GM23248 (cell line): ENCODE data around the gene TAF12. TPM values are rescaled to one million over a fixed set of nuclear protein-coding genes. Genes with fewer than 3 reads are reported as not detected.
"Not testable (repeated sequence)": the region's sequence is repeated elsewhere in the genome, so short reads cannot be mapped to it uniquely, and the experiment has no call there.

ENCODE experiments used
- DNase-seq: peaks from one replicate; pipeline ENCODE4 v3.0.0-alpha.2; 2015
- H2AFZ ChIP-seq: fragments of 200-600 bp; sonication (generic); 2 replicates; pipeline ENCODE4 v1.6.1; 2016; ENCODE audit warnings: antibody characterized with exemption
- H3F3A ChIP-seq: fragments of 200-600 bp; sonication (generic); 2 replicates; pipeline ENCODE4 v1.6.1; 2016; ENCODE audit warnings: mild to moderate bottlenecking, antibody characterized with exemption, mixed run types; ENCODE audit not compliant: insufficient read depth
- H3K27ac ChIP-seq: fragments of 200-600 bp; sonication (generic); 2 replicates; pipeline ENCODE4 v1.5.1; 2016; ENCODE audit warnings: mild to moderate bottlenecking
- H3K27me3 ChIP-seq: fragments of 200-600 bp; sonication (generic); replicated peaks from 2 replicates; pipeline ENCODE4 v1.6.1; 2016; ENCODE audit warnings: mild to moderate bottlenecking; ENCODE audit not compliant: insufficient read depth
- H3K36me3 ChIP-seq: fragments of 200-600 bp; sonication (generic); 2 replicates; pipeline ENCODE4 v1.6.1; 2016; ENCODE audit warnings: low read depth, mild to moderate bottlenecking
- H3K4me1 ChIP-seq: fragments of 200-600 bp; sonication (generic); 2 replicates; pipeline ENCODE4 v1.6.1; 2016; ENCODE audit warnings: mild to moderate bottlenecking; ENCODE audit not compliant: insufficient read depth
- H3K4me2 ChIP-seq: fragments of 200-600 bp; sonication (generic); one replicate; pipeline ENCODE4 v1.6.1; 2016; ENCODE audit warnings: mild to moderate bottlenecking; ENCODE audit not compliant: unreplicated experiment
- H3K4me3 ChIP-seq: fragments of 200-600 bp; sonication (generic); 2 replicates; pipeline ENCODE4 v1.5.1; 2016; ENCODE audit warnings: mild to moderate bottlenecking
- H3K79me2 ChIP-seq: fragments of 200-600 bp; sonication (generic); 2 replicates; pipeline ENCODE4 v1.6.1; 2016; ENCODE audit warnings: mild to moderate bottlenecking; ENCODE audit not compliant: insufficient read depth
- H3K9ac ChIP-seq: fragments of 200-600 bp; sonication (generic); 2 replicates; pipeline ENCODE4 v1.6.1; 2016; ENCODE audit warnings: mild to moderate bottlenecking
- H3K9me2 ChIP-seq: fragments of 200-600 bp; sonication (generic); 2 replicates; pipeline ENCODE4 v1.6.1; 2016; ENCODE audit warnings: mixed run types, mild to moderate bottlenecking, moderate library complexity; ENCODE audit not compliant: insufficient read depth
- H3K9me3 ChIP-seq: fragments of 200-600 bp; sonication (generic); one replicate; pipeline ENCODE4 v1.6.1; 2017; ENCODE audit warnings: low read depth
- H4K20me1 ChIP-seq: fragments of 200-600 bp; sonication (generic); 2 replicates; pipeline ENCODE4 v1.6.0; 2016; ENCODE audit not compliant: insufficient read depth
- EZH2 ChIP-seq: fragments of 200-600 bp; sonication (generic); IDR thresholded peaks from 2 replicates; pipeline ENCODE4 v1.6.1; 2018; ENCODE audit warnings: antibody characterized with exemption, mild to moderate bottlenecking; ENCODE audit not compliant: insufficient read depth, poor library complexity, severe bottlenecking
- EZH2phosphoT487 ChIP-seq: fragments of 200-600 bp; sonication (generic); IDR thresholded peaks from 2 replicates; pipeline ENCODE4 v1.6.1; 2018; ENCODE audit warnings: antibody characterized with exemption, moderate library complexity, mild to moderate bottlenecking, low read depth; ENCODE audit not compliant: insufficient read depth
- WGBS, 2 experiments: methylation state at CpG; one replicate each; pipeline ENCODE4 v1.1.6; 2015 to 2017; ENCODE audit warnings: low lambda C conversion rate in 2 of 2, low coverage in 1 of 2; ENCODE audit errors: missing lambda C conversion rate in 2 of 2; 5-methylcytosine and 5-hydroxymethylcytosine counted together
- in situ Hi-C: fragments of 300-500 bp; cut with MboI; formaldehyde crosslinking; loops from 2 replicates; pipeline ENCODE4 v1.15.0; 2020
- polyA plus RNA-seq: library from polyadenylated mRNA; unstranded; fragments of >200 nt; fragmentation: Nextera tagmentation; extraction: Ambion mirVana; gene quantifications from 2 replicates; pipeline ENCODE4 v1.2.1, GENCODE V29; 2016
- total RNA-seq: library from RNA; depleted of rRNA; stranded (reverse); fragments of >200 nt; shearing (Covaris generic); gene quantifications from 2 replicates; pipeline ENCODE4 v1.2.3, GENCODE V29; 2014

The TAF12 gene
- total and polyA plus RNA-seq, 2 experiments from 2014 or later: 18.4 to 45.6 TPM

DNA sequence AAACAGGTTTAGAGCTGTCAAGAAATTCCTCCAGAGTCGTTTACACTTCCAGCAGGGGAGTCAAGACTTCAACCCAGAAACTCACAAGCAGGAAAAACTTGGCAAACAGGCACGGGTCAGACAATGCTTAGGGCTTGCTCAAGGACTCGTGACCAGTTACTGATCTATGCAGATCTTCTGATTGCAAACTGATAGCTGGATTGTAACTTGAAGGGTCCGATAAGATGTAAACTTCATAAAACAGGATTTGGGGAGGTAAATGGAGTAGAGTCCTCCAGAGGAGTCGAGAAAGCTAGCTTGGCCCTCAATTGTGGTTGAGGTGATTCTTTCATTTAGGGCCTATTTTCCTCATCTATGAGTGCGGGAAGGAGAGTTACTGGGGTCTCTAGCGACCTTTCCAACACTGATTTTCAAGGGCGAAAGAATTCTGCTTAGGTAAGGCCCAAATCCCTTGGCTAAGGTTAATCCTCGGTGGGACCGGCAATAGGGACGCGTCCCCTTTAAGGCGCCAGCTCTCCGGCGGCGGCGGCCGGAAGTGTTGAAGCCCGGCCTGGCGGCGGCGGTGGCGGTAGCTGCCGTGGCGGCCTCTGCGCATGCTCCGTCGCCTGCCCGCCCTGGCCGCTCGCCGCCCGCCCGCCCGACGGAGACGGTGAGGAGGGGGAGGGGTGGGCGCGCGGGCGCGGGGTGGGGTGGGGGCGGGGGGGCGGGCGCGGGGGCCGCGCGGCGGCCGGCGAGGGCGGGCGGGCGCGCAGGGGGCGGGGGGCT is 25.5 kb upstream of the TAF12 start, which contains the start of gene GMEB1:
Gene GMEB1 (plus strand): TSS at position 594 of the 765 bp plus-strand sequence. CDS start 14,829 bp downstream, outside the sequence.
- Histone ChIP-seq H3K79me2 (peaks cover 47% of the 10 kb centered on the region), H3K4me1 (peaks cover 7% of the 10 kb centered on the region), H3K27ac (peak within 1 kb of the TSS; percentile 95), H3K9me3 (no peaks in the 10 kb centered on the region), H4K20me1 (no peaks in the 10 kb centered on the region), H3K4me2 (peak within 1 kb of the TSS; percentile 90), H2AFZ (peak within 1 kb of the TSS; percentile 96), H3K36me3 (no peaks in the 10 kb centered on the region), H3K27me3 (no peaks in the 10 kb centered on the region), H3K4me3 (peak within 1 kb of the TSS; percentile 99), H3K9me2 (no peaks in the 10 kb centered on the region), H3F3A (no peaks in the 10 kb centered on the region; the same call in 1 of the 2 replicates), H3K9ac (peak within 1 kb of the TSS; percentile 98)
- TF ChIP-seq EZH2 (no peak), EZH2phosphoT487 (no peak)
- 1 to 2% methylated on average over 31 to 50 of the region's 57 CpGs for WGBS, 2 experiments
- in situ Hi-C loops: no loop called here
- peak; percentile 96 for DNase-seq

- Histone ChIP-seq H3K36me3 (no peaks in the 10 kb centered on the region), H3K9me3 (no peaks in the 10 kb centered on the region), H3K4me2 (no peak overlapping the region), H3K4me1 (peaks cover 7% of the 10 kb centered on the region), H3K9ac (no peak overlapping the region), H2AFZ (no peak overlapping the region), H3K79me2 (peaks cover 32% of the 10 kb centered on the region), H3K9me2 (no peaks in the 10 kb centered on the region), H3F3A (no peaks in the 10 kb centered on the region; the same call in 1 of the 2 replicates), H3K4me3 (no peak overlapping the region), H4K20me1 (no peaks in the 10 kb centered on the region), H3K27me3 (no peaks in the 10 kb centered on the region), H3K27ac (no peak overlapping the region)
- in situ Hi-C loops: no loop called here
- WGBS, 2 experiments: 94 to 99% methylated on average over 9 to 12 of the region's 12 CpGs
- no peak for TF ChIP-seq EZH2
- TF ChIP-seq EZH2phosphoT487: no peak
- no peak for DNase-seq
Observed at GRCh38 chr1:28666806-28667205, 23.9 kb upstream of the TAF12 start.

- Histone ChIP-seq H2AFZ (no peak overlapping the region), H3K9me2 (no peaks in the 10 kb centered on the region), H3K9me3 (no peaks in the 10 kb centered on the region), H3K36me3 (no peaks in the 10 kb centered on the region), H3K27me3 (no peaks in the 10 kb centered on the region), H3K4me2 (no peak overlapping the region), H3K4me3 (no peak overlapping the region), H3K79me2 (peaks cover 5% of the 10 kb centered on the region; the same call in 1 of the 2 replicates), H3F3A (no peaks in the 10 kb centered on the region), H3K9ac (no peak overlapping the region), H3K27ac (no peak overlapping the region), H4K20me1 (no peaks in the 10 kb centered on the region), H3K4me1 (peaks cover 7% of the 10 kb centered on the region)
- TF ChIP-seq EZH2phosphoT487 (no peak), EZH2 (no peak)
- in situ Hi-C loops: no loop called here
- no peak for DNase-seq
- 69 to 70% methylated on average over 7 of the region's 7 CpGs for WGBS, 2 experiments
Observed at GRCh38 chr1:28663871-28664470, 21.1 kb upstream of the TAF12 start.

DNA sequence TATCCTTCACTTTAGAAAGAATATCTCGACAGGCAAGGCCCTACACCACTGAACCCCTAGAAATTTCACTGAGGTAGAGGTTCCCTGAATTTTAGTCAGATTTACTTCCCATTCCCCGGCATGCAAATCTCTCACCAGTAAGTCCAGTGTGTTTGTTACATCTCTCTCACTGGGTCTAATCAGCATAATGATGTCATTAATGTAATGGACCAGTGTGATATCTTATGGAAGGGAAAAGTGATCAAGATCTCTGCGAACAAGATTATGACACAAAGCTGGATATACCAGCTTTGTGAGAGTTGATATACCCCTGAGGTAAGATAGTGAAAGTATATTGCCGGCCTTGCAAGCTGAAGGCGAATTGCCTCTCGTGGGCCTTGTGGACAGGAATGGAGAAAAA is 13.5 kb upstream of the TAF12 start:
- no peak overlapping the region for H3K4me3 ChIP-seq
- TF ChIP-seq EZH2phosphoT487: no peak
- no peak for TF ChIP-seq EZH2
- no peaks in the 10 kb centered on the region for H3K79me2 ChIP-seq
- no peaks in the 10 kb centered on the region for H3K9me3 ChIP-seq
- no peaks in the 10 kb centered on the region for H4K20me1 ChIP-seq
- no peaks in the 10 kb centered on the region for H3K4me1 ChIP-seq
- 83 to 86% methylated on average over 6 of the region's 6 CpGs for WGBS, 2 experiments
- DNase-seq: no peak
- no peak overlapping the region for H3K9ac ChIP-seq
- H3F3A ChIP-seq: no peaks in the 10 kb centered on the region
- H3K27me3 ChIP-seq: no peaks in the 10 kb centered on the region
- no peaks in the 10 kb centered on the region for H3K36me3 ChIP-seq
- no peaks in the 10 kb centered on the region for H3K9me2 ChIP-seq
- H3K4me2 ChIP-seq: no peak overlapping the region
- in situ Hi-C loops: no loop called here
- no peak overlapping the region for H2AFZ ChIP-seq
- no peak overlapping the region for H3K27ac ChIP-seq

GRCh38 chr1:28655448-28656311 is 12.8 kb upstream of the TAF12 start:
- H3K4me2 ChIP-seq, H3K4me3 ChIP-seq, H3K9me3 ChIP-seq, DNase-seq, in situ Hi-C loops, H2AFZ ChIP-seq, H4K20me1 ChIP-seq, H3K9me2 ChIP-seq, H3K27me3 ChIP-seq, H3K27ac ChIP-seq, H3F3A ChIP-seq, H3K79me2 ChIP-seq, H3K4me1 ChIP-seq, H3K9ac ChIP-seq, H3K36me3 ChIP-seq: not testable (repeated sequence)
- 78 to 84% methylated on average over 10 of the region's 10 CpGs for WGBS, 2 experiments

DNA sequence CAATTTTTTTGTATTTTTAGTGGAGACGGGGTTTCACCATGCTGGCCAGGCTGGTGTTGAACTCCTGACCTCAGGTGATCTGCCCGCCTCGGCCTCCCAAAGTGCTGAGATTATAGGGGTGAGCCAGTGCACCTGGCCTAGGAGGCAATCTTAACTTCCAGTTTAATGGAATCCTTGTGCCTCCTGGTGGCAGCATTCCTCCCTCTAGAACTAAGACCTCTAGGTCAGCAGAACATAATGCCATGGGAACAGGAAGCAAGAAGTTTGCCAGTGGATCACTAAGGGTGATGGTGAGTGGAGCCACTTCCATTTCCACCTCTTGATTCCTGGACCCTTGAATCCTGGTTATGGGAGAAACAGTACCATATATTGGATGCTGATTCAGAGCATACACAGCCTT is 11.0 kb upstream of the TAF12 start:
- H3K9me2 ChIP-seq, H3K27me3 ChIP-seq, H4K20me1 ChIP-seq, H3K79me2 ChIP-seq, H3K36me3 ChIP-seq, in situ Hi-C loops, H3K27ac ChIP-seq, H3K4me1 ChIP-seq, H3K4me2 ChIP-seq, H3K4me3 ChIP-seq, H2AFZ ChIP-seq, H3K9me3 ChIP-seq, H3K9ac ChIP-seq: not testable (repeated sequence)
- H3F3A ChIP-seq: peaks cover 17% of the 10 kb centered on the region
- WGBS, 2 experiments: 67 to 72% methylated on average over 3 of the region's 3 CpGs
- peak; percentile 35 for DNase-seq
